Esophagus squamous epithelium (tissue), 5 donors: Measurements from ENCODE around the gene ZFYVE28. TPM values are rescaled to one million over a fixed set of nuclear protein-coding genes. Genes with fewer than 3 reads are reported as not detected.

Experiments
- DNase-seq: peaks from one replicate; lab custom pipeline; 2025; lab: John Stamatoyannopoulos, UW
- H3K27ac ChIP-seq, 4 donors: fragments of 200-600 bp; sonication (generic); one replicate each; pipeline ENCODE4 v1.5.1; 2016 to 2019; ENCODE audit warnings: mild to moderate bottlenecking in 1 of 4
- H3K27me3 ChIP-seq, 4 donors: fragments of 200-600 bp; sonication (generic); 1 replicate in 3 of 4; 2 replicates in 1 of 4; pipeline versions ENCODE4 v1.5.1 to v1.6.0; 2017 to 2021; ENCODE audit warnings: antibody characterized with exemption in 1 of 4
- H3K36me3 ChIP-seq, 3 donors: fragments of 200-600 bp; sonication (generic); one replicate each; pipeline ENCODE4 v1.5.1; 2016 to 2019
- H3K4me1 ChIP-seq, 3 donors: fragments of 200-600 bp; sonication (generic); one replicate each; pipeline ENCODE4 v1.5.1; 2017 to 2019
- H3K4me3 ChIP-seq, 4 donors: fragments of 200-600 bp; sonication (generic); 1 replicate in 3 of 4; 2 replicates in 1 of 4; pipeline ENCODE4 v1.5.1; 2016 to 2019; ENCODE audit warnings: mild to moderate bottlenecking in 2 of 4, moderate library complexity in 1 of 4
- H3K9me3 ChIP-seq, 3 donors: fragments of 200-600 bp; sonication (generic); one replicate each; pipeline ENCODE4 v1.5.1; 2016 to 2019
- CTCF ChIP-seq, 6 experiments: fragments of 450-650 bp in 4 of 6; fragments of 200-600 bp in 2 of 6; sonication (generic) in 2 of 6; IDR thresholded peaks; one replicate each; pipeline ENCODE4 v1.5.1; 2016 to 2019; ENCODE audit warnings: antibody characterized with exemption in 6 of 6, mild to moderate bottlenecking in 4 of 6, moderate library complexity in 4 of 6
- POLR2A ChIP-seq, 4 donors: fragments of 450-650 bp; IDR thresholded peaks; one replicate each; pipeline ENCODE4 v1.6.1; 2017; ENCODE audit warnings: antibody characterized with exemption in 4 of 4, mild to moderate bottlenecking in 4 of 4, moderate library complexity in 3 of 4
- WGBS, 2 donors: methylation state at CpG; one replicate each; pipeline ENCODE4 v1.1.5; 2018; 5-methylcytosine and 5-hydroxymethylcytosine counted together
- intact Hi-C: fragments of 100-400 bp; cut with DNase I; formaldehyde crosslinking; loops from one replicate; pipeline ENCODE4 v1.15.0; 2022
- total RNA-seq, 4 donors: library from RNA; depleted of rRNA; stranded (reverse); fragments of >200 nt; gene quantifications; one replicate each; pipeline ENCODE4 v1.1.0, GENCODE V29; 2016
- donor health status: DM: yes; HTN: yes; CAD: no.

ZFYVE28 gene
- total RNA-seq, 4 donors from 2014 or later: 5.1 to 8.5 (median 8.2) TPM

- no peak for TF ChIP-seq CTCF (IDR thresholded peaks at IDR 0.05)
- TF ChIP-seq POLR2A (IDR thresholded peaks at IDR 0.05): no peak
- WGBS, 2 donors: 86 to 87% methylated on average over 3 to 7 of the region's 9 CpGs
- intact Hi-C loops: no loop called here
- Histone ChIP-seq H3K36me3 (no peaks in the 10 kb centered on the region), H3K4me3 (no peak overlapping the region), H3K9me3 (no peaks in the 10 kb centered on the region), H3K27ac (no peak overlapping the region), H3K27me3 (no peaks in the 10 kb centered on the region), H3K4me1 (peaks cover 0 to 23% (median 3%) of the 10 kb centered on the region in 3 donors)
- no peak for DNase-seq
Observed at GRCh38 chr4:2287594-2287915, 130.9 kb downstream of the ZFYVE28 start.

- Histone ChIP-seq H3K9me3 (no peaks in the 10 kb centered on the region), H3K27me3 (no peaks in the 10 kb centered on the region), H3K4me3 (no peak overlapping the region), H3K27ac (no peak overlapping the region), H3K4me1 (peaks cover 0 to 17% (median 3%) of the 10 kb centered on the region in 3 donors), H3K36me3 (no peaks in the 10 kb centered on the region)
- no peak for DNase-seq
- WGBS, 2 donors: 72 to 82% methylated on average over 14 to 16 of the region's 19 CpGs
- TF ChIP-seq CTCF (IDR thresholded peaks at IDR 0.05) (no peak), POLR2A (IDR thresholded peaks at IDR 0.05) (no peak)
- intact Hi-C loops: no loop called here
Observed at GRCh38 chr4:2286904-2287593, 131.4 kb downstream of the ZFYVE28 start.

- peaks cover 0 to 8% (median 0%) of the 10 kb centered on the region in 3 donors for H3K4me1 ChIP-seq
- 67 to 93% methylated on average over 6 to 10 of the region's 27 CpGs for whole genome bisulfite sequencing, 2 donors
- no peak overlapping the region for H3K4me3 ChIP-seq
- H3K27me3 ChIP-seq: no peaks in the 10 kb centered on the region
- H3K27ac ChIP-seq: no peak overlapping the region
- H3K9me3 ChIP-seq: no peaks in the 10 kb centered on the region
- TF ChIP-seq CTCF (IDR thresholded peaks at IDR 0.05) (no peak), POLR2A (IDR thresholded peaks at IDR 0.05) (no peak)
- intact Hi-C loops: no loop called here
- no peak for DNase-seq
- no peaks in the 10 kb centered on the region for H3K36me3 ChIP-seq
Observed at GRCh38 chr4:2285613-2286381, 132.6 kb downstream of the ZFYVE28 start.

GRCh38 chr4:2284934-2285612 lies 133.4 kb downstream of the ZFYVE28 start:
- Histone ChIP-seq H3K36me3 (no peaks in the 10 kb centered on the region), H3K9me3 (no peaks in the 10 kb centered on the region), H3K27ac (no peak overlapping the region), H3K4me3 (no peak overlapping the region), H3K27me3 (no peaks in the 10 kb centered on the region), H3K4me1 (peaks cover 0 to under 1% (median 0%) of the 10 kb centered on the region in 3 donors)
- WGBS, 2 donors: 84 to 88% methylated on average over 14 to 15 of the region's 15 CpGs
- no peak for DNase-seq
- intact Hi-C loops: no loop called here
- TF ChIP-seq CTCF (IDR thresholded peaks at IDR 0.05): no peak
- no peak for TF ChIP-seq POLR2A (IDR thresholded peaks at IDR 0.05)
